GM12875 (cell line): ENCODE results near the gene CNTF.

Source experiments
- H3K4me3 ChIP-seq: one replicate; pipeline ENCODE4 v1.5.1; 2011; ENCODE audit warnings: low read depth, low read length, control low read depth
- CTCF ChIP-seq: IDR thresholded peaks from 2 replicates; pipeline ENCODE4 v1.5.1; 2011; ENCODE audit warnings: low read depth, mild to moderate bottlenecking, control low read depth, inconsistent platforms, low read length, moderate library complexity, borderline replicate concordance; ENCODE audit not compliant: insufficient read depth

Gene CNTF

GRCh38 chr11:58622344-58622743, at the start of gene CNTF:
TSS of gene CNTF (plus strand) at chr11:58622665. CDS start at chr11:58622753, 88 bp downstream.
- TF ChIP-seq CTCF: no peak

GRCh38 chr11:58572906-58573305, 49.6 kb upstream of the CNTF start:
- peak overlapping the region; percentile 65 for H3K4me3 ChIP-seq

More at GRCh38 chr11:58622344-58622743, at the start of gene CNTF:
- no peak within 1 kb of the TSS for H3K4me3 ChIP-seq

- peak overlapping the region; percentile 65 for H3K4me3 ChIP-seq
- TF ChIP-seq CTCF: no peak
Measured at GRCh38 chr11:58573451-58574104, 48.9 kb upstream of the CNTF start.

GRCh38 chr11:58574881-58575280, 47.6 kb upstream of the CNTF start:
- no peak for TF ChIP-seq CTCF
- peak overlapping the region; percentile 65 for H3K4me3 ChIP-seq

- no peak for TF ChIP-seq CTCF
- H3K4me3 ChIP-seq: peak within 1 kb of the TSS; percentile 65
Measured at GRCh38 chr11:58575377-58576020, 47.0 kb upstream of the CNTF start, which contains the start of gene LPXN. TSS of gene LPXN (minus strand) at chr11:58575856. CDS start at chr11:58575772, 84 bp downstream.

GRCh38 chr11:58576887-58577471, 45.5 kb upstream of the CNTF start:
- peak; percentile 25; the same call in 1 of the 2 replicates for TF ChIP-seq CTCF
- H3K4me3 ChIP-seq: peak overlapping the region; percentile 74

GRCh38 chr11:58577555-58578135, 44.8 kb upstream of the CNTF start:
- peak overlapping the region; percentile 74 for H3K4me3 ChIP-seq
- TF ChIP-seq CTCF: no peak
